HG02798 (cell line): ENCODE data around the gene SIRPB2.

ENCODE experiments used
- ATAC-seq: cut with Tn5 transposase; IDR thresholded peaks from one replicate; pipeline ENCODE4 v1.9.1; 2021; ENCODE audit warnings: mild to moderate bottlenecking; ENCODE audit not compliant: unreplicated experiment, poor library complexity

The SIRPB2 gene

GRCh38 chr20:1491281-1491840, at the start of gene SIRPB2:
TSS of gene SIRPB2 (minus strand) at chr20:1491420. CDS start at chr20:1491359, 61 bp downstream.
- ATAC-seq: no peak

- ATAC-seq: no peak
Measured at GRCh38 chr20:1539816-1540419, 48.7 kb upstream of the SIRPB2 start.

- no peak for ATAC-seq
Measured at GRCh38 chr20:1538655-1539054, 47.4 kb upstream of the SIRPB2 start.

GRCh38 chr20:1537731-1538058, 46.5 kb upstream of the SIRPB2 start:
- ATAC-seq: no peak

GRCh38 chr20:1536893-1537730, 45.9 kb upstream of the SIRPB2 start:
- no peak for ATAC-seq

GRCh38 chr20:1535420-1536175, 44.4 kb upstream of the SIRPB2 start:
- ATAC-seq: peak; percentile 90

- ATAC-seq: no peak
Measured at GRCh38 chr20:1534526-1534925, 43.3 kb upstream of the SIRPB2 start.

- ATAC-seq: no peak
Measured at GRCh38 chr20:1533059-1533458, 41.8 kb upstream of the SIRPB2 start.

- no peak for ATAC-seq
Measured at GRCh38 chr20:1528811-1529210, 37.6 kb upstream of the SIRPB2 start.

- ATAC-seq: no peak
Measured at GRCh38 chr20:1527923-1528322, 36.7 kb upstream of the SIRPB2 start.

GRCh38 chr20:1526896-1527295, 35.7 kb upstream of the SIRPB2 start:
- ATAC-seq: no peak

GRCh38 chr20:1526310-1526709, 35.1 kb upstream of the SIRPB2 start:
- ATAC-seq: no peak

GRCh38 chr20:1524004-1524403, 32.8 kb upstream of the SIRPB2 start:
- ATAC-seq: no peak

GRCh38 chr20:1517010-1517409, 25.8 kb upstream of the SIRPB2 start:
- ATAC-seq: no peak

- ATAC-seq: no peak
Measured at GRCh38 chr20:1513801-1514200, 22.6 kb upstream of the SIRPB2 start.

GRCh38 chr20:1509237-1509636, 18.0 kb upstream of the SIRPB2 start:
- ATAC-seq: no peak

GRCh38 chr20:1508574-1508973, 17.4 kb upstream of the SIRPB2 start:
- ATAC-seq: no peak

- no peak for ATAC-seq
Measured at GRCh38 chr20:1507276-1507675, 16.1 kb upstream of the SIRPB2 start.

- ATAC-seq: no peak
Measured at GRCh38 chr20:1505871-1506270, 14.7 kb upstream of the SIRPB2 start.

GRCh38 chr20:1505361-1505760, 14.1 kb upstream of the SIRPB2 start:
- no peak for ATAC-seq
